ENCODE results near the gene TADA2B.

TADA2B gene, protein sequence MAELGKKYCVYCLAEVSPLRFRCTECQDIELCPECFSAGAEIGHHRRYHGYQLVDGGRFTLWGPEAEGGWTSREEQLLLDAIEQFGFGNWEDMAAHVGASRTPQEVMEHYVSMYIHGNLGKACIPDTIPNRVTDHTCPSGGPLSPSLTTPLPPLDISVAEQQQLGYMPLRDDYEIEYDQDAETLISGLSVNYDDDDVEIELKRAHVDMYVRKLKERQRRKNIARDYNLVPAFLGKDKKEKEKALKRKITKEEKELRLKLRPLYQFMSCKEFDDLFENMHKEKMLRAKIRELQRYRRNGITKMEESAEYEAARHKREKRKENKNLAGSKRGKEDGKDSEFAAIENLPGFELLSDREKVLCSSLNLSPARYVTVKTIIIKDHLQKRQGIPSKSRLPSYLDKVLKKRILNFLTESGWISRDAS

DNA sequence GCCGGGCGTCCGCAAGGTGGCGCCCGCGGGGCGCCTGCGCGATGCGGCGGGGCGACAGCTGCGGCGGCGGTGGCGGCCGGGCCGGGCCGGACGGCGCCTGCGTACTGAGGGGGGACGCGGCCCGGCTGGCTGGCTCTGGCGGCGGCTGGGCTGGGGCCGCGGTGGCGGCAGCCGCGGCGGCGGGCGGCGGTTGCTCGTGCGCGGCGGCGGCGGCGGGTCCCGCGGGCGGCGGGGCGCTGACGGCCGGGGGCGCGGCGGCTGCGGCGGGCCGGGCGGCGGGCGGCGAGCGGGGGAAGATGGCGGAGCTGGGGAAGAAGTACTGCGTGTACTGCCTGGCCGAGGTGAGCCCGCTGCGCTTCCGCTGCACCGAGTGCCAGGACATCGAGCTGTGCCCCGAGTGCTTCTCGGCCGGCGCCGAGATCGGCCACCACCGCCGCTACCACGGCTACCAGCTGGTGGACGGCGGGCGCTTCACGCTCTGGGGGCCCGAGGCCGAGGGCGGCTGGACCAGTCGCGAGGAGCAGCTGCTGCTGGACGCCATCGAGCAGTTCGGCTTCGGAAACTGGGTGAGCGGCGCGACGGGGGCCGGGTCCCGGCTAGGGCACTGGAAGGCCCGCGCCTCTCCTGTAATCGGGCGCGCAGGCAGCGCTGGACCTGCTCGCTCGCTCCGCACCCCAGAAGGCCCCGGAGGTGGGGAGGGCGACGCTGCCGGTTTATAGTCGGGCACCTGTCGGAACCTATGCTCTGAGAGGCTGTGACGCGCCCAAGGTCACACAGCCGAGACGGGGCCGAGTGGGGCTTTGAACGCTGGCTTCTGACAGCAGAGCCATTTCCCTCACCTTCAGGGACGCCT, at the start of gene TADA2B:
TSS of gene TADA2B (plus strand) at position 89 of the 853 bp plus-strand sequence. CDS start at position 297, 208 bp downstream.
- DNase-seq: peak; percentile 66

DNA sequence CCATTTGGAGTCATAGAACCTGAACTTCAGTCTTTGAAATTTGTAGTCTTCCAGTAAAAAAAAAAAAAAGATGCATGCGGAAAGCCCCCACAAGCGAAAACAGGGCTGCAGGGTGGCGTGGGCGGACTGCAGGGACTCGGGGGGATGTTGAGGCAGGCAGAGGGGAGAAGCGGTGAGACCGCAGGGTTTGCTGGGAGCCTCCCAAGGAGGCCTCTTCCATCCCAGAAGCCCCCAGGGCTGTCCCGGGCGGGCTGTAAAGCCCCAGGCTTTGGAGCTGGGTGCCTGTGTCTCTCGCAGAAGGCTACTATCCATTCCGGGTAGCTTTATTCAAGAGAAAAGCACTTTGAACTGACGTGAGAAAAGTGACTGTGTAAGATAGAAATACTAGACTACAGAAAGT, 46.7 kb upstream of the TADA2B start:
- no peak for DNase-seq

DNA sequence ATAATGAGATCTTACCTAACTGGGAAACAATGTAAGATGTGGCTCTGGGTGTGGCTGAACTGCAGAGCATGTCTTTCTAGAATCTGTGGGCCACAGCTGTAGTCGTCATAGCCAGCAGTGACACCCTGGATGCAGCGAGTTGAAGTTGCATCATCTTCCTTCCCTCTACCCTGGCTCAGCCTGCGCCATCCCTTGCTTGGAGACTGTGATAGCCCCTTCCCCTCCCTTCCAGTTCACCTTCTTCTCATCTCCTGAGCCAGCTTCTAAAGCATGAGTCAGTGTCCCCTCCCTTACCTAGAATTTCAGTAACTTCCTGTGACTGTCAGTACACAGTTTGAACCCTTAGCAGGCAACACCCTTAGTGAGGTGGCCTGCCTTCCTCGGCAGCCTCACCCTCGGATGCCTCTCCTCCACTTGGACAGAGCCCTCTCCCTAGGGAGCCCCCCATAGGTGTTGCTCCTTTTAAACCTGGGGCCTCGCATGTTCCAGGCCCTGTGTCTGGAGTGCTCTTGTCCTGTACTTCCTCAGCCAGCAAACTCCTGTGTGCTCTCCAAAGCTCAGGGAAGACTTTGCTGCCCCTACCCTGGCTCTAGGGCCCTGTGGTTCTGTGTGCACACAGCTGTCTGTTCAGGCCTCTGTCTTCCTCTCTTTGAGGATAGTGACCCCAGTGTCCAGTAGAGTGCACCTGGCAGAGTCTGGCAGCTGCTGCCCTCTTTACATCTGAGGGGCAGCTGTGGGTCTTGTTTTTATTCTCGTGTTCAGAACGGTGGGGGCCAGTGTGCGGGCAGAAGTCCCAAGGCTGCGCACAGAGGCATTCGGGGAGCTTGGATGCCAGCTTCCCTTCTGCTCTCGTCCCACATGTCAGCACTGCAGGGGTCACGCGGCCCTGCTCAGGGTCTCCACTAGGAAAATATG, 43.7 kb upstream of the TADA2B start:
- peak; percentile 47 for DNase-seq

DNA sequence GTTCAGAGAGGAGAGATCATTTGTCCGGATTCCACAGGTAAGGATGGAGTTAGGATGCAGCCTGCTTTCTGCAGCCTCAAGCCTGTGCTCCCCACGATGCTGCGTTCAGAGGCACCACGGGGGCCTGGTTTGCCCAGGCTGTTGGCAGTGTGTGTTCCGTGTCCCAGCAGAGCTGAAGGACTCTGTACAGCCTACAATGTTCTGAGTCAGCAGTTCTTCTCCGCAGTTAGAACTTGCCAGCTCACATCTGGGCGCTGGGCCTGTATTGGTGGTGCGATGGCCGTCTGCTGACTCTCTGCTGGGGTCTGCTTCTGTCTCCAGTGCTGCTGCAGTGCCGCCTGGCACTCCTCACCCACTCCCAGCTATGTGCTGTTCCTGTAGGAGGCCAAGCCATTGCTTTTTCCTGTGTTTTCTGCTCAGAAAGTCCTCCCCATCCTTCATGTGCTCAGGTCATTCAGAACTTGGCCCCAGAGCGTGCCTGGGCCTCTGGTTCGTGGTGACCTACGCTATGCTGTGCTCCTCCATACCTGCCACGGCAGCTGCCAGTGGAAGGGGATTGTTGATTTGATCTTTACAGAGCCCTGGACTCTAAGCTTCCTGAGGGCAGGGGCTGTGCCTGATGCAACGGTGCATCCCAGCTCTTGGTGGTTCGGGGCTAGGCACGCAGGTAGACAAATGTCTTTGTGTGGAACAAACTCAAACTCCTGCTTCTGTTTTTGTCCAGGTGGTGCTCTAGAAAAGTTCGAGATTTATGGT, 42.6 kb upstream of the TADA2B start:
- DNase-seq: no peak

DNA sequence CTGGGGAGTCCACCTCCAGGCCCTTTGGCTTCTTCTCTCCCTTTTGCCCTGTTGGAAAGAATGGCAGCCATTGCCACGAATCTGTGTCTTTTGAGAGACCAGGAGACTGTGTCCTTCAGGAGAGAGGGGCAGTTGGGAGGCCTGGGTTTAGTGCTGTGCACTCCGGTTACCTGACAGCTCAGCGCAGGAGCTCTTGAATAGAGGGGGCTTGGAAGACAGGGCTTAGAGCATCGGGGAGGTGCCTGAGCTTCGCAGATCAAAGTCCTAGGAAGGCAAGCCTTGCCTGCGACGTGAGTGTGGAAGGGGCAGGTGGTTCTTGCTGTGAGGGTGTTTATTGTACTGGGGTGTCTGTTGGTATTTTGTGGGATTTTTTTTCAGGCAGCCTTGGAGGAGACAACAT, 41.9 kb upstream of the TADA2B start:
- DNase-seq: no peak

DNA sequence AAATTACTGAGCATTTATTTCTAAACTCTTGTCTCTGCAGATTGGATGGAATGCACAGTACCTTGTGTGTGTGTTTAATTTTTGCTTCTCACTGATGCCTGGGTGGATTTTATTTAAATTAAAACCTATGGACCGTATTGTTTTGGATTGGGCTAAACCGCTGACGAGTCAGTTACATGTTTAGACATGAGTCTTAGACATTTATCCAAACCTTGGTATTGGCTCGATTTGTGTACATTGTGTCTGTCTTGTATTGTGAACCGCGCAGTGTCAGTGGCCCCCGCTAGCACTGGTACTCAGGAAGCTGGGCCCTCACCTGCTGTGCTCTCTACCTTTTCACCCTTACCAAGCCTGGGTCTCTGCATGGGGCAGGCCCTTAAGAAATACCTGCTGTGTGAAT, 40.8 kb upstream of the TADA2B start:
- DNase-seq: no peak

DNA sequence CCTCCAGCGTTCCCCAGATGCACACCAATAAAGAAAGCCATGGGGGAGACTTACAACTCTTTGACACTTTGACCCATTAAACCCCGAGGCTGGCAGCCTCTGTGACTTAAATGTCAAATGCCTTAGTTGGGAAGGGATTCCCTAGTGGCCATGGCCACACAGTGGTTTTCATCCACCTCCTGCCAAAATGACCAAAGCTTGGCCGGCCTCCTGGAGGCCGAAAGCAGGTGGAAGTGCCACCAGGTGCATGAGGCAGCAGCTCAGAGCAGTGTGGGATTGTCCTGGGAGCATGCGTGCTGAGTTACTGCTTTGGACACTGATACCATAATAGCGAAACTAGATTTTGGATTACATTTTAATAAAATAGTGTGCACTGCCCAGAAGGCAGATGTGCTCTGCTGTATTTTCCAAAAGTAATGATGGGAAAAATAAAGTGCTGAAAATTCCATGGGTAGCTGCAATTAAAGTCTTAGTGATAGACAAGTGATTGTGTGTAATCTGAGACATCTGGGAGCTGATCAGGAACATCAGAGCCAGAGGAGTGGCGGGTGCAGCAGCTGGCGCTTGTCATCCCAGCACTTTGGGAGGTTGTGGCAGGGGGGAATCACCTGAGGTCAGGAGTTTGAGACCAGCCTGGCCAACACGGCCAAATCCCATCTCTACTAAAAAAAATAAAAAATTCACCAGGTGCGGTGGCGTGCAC, 39.8 kb upstream of the TADA2B start:
- DNase-seq: no peak

DNA sequence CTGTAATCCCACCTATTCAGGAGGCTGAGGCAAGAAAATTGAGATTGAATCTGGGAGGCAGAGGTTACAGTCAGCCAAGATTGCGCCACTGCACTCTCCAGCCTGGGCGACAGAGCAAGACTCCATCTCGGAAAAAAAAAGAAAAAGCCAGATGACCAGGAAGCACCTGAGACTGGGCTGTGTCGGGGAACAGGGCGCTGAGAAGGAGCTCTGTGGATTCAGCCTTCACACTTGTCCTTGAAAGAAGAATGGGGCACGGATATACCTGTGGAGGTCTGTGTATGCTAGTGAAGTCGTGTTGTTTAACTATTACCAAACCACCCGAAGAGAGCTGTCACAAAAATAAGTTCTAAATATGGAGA, 39.3 kb upstream of the TADA2B start:
- no peak for DNase-seq

DNA sequence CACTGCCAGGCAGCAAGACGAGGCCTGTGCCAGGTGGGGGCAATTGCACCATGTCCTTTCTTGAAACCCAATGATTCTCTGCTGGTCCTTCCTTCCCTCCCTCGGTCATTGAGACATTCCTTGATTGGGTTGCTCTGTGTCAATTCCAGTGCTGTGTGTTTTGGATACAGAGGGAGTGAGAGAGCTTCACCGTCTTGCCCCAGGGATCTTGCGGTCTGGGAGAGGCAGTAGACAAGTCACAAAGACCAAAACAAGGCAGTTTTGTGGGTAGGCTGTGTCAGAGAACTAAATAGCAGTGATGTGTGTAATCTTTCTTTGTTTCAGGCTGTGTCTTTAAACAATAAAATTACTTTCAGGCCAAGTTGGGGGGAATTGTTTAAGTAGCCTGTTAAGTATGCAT, 38.8 kb upstream of the TADA2B start:
- DNase-seq: no peak

DNA sequence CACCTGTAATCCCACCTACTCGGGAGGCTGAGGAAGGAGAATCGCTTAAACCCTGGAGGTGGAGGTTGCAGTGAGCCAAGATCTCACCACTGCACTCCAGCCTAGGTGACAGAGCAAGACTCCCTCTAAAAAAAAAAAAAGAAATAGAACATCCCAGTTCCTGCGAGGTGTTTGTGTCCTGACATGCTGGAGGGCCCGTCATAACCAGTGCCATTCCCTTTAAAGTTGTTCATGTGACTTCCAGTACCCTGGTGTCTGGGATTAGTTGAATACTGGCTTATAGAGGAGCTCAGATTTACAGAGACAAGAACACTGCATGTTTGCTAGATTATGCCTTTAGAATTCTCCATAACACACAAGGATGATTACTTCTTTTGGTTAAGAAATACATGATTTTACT, 37.6 kb upstream of the TADA2B start:
- DNase-seq: no peak

DNA sequence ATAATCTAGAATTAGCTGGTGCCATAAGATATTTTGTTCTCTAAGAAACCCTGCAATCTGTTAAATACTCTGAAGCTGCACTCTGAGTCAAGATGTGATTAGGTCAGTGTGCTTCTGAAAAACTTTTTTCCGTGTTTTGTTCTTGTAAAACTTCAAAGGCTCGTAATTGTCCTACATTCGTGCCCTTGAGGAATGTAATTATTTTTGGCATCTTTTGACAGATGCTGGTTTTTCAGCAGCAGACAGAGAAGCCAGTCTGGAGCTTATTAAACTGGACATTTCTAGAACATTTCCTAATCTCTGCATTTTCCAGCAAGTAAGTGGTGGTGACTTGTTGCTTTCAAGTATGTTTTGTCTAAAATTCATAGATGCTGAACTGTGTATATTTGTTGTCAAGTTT, 36.8 kb upstream of the TADA2B start:
- DNase-seq: no peak

DNA sequence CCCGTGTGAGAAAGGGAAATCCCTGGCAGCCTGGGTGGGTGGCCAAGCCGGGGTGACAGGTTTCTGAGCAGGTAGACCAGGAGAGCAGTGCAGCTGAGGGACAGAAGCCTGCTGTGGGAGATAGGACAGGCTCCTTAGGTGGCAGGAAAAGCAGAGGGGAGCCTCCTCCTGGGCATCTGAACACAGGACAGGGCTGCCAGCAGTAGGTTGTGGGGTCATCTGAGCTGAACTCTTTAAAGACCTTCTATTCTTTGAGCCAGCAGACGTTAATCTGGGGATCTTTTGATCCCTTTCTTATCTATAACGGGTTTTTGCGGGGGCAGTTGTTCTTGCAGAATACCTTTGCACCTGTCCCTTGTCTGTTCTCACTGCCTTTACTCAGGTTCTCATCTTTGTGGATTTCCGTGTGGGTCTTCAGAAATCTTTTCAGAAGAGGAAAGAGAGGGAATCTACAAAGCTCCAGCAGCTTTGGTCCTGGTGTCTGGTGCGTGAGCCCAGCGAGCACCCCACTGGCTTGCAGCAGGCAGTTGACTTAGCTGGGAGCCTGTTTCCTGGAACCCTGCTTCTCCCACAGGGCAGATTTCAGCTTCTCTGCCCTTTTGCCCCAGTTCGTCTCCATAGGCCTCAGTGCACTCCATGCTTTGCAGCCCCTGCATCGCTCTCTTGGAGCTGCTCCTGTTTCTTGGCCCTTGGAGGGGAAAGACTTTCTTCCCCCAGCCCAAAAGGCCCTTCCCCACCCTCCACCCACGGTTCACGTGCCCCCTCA, 35.8 kb upstream of the TADA2B start:
- no peak for DNase-seq

DNA sequence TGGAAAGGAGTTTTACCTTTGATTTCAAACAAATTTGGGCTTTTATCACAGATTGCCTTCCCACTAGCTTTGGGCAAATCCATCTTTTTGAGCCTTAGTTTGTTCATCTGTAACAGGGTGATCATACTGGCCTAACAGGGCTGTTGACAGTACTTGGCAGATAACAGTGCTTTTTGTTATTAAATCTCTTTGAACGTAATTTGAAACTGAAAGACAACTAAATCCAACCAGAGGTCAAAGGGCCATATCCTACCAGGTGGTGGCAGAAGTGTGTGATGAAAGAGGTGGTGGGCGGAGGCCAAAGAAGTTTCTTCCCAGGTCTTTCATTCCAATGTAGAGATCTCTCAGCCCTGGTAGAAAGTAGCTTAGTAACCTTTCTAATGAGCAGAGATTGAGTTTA, 35.2 kb upstream of the TADA2B start:
- DNase-seq: no peak

DNA sequence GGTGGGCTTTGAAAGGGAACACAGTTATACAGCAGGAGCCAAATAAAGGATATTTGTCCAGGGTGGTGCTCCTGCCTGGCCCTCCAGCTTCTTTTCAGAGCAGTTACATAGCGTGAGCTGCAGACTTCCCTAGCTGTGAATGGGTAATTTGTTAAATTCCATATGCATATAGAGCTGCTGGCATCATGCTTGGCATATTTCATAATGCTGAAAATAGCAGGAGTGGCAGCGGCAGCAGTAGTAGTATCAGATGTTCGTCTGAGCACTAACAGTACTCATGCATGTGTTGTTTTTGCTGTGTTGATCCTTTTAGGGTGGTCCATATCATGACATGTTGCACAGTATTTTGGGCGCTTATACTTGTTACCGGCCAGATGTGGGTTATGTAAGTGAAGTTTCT, 33.6 kb upstream of the TADA2B start:
- no peak for DNase-seq

DNA sequence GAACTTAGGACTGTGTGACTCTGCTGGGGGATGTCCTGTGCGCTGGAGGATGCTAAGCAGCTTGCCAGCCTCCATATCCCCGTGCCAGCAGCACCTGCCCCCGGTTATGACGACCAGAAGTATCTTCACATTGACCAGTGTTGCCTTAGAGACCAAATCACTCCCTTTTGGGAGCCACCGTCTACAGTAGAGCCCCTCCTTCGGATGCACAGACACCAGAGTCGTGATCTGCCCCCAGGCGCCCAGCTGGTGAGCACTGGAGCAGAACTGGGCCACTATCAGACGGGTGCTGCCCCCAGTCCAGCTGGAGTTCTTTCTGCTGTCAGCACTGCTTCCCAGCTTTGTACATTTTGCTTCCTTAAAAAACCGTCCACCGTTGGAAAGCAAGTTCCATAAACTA, 30.0 kb upstream of the TADA2B start:
- no peak for DNase-seq

DNA sequence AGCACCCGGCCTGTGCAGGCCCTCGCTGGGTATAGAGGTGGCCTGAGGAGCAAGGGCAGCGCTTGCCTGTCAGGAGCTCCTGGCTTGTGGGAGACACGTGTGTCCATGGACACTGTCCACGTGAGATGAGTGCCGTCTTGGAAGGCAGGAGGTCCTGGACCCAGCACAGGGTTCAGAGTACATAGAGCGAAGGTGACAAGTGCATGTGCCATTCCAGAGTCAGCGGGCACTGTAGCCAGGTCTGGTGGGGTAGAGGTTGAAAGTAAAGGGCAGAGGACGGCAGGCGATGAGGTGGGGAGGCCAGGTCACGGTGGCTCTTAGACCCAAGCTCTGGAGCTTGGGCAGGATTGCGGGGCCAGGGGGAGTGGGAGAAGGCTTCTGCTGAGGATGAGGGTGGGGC, 28.4 kb upstream of the TADA2B start:
- no peak for DNase-seq

DNA sequence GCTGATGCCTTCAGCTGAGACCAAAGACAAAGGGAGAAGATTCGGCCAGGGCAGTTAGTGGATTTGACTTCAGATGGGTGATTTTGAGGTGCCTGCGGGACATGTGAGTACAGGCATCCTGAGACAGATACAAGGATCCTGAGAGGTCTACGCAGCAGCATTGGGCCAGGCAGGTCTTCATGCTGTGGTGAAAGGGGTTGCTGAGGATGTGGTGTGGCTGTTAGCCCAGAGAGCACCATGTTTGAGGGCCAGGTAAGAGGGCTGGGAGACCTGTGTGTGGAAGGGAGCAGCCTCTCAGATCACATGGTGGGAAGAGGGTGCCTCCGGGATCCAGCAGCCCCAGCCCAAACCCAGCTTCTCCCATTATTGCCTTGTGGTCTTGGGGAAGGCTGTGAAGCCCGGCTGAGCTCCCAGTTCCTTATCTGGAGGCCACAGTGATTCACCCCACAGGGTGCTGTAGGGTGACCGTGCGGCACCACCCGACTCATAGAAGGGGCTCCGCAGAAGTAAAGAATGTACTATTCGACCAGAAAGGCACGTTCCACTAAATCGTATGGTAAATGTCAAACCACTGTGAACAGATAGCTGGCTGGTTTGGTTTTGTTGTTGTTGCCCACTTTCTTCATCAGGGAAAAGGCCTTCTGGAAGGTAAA, 27.7 kb upstream of the TADA2B start:
- DNase-seq: no peak

DNA sequence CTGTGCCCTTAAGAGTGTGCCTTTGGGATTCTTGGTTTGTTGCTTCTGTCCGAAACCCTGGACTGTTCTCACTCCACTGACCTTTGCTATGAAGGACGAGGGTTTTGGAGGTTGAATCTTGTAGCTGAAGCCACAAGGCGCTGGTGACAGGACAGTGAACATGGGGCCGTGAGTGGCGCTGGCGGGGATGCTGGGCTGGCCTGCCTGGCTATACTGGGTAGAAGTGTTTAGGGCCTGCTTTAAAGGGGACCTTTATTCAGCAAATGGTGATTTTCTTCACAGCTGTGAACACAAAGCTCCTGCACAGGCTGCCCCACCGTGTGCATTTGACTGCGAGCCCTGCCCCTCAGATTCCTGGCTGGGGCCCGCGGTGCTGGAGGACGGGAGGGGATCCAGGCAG, 27.1 kb upstream of the TADA2B start:
- DNase-seq: no peak

DNA sequence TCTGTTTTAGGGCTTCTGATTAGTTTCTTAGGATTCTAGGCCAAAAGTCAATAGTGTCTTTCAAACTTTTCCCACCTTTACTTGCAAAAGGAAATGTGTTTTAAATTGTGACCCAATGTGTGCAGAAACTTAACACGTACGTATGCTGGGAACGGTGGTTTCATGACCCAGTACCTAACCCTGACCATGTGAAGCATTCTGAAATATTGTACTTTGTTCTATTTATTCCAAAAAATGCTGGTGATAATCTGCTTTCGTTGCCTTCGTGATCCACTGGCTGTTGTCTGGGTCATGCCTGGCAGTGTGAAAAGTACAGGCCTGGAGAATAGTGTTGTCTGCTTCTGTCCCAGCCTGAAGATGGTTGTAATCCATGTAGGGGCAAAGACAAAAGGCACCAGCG, 26.7 kb upstream of the TADA2B start:
- DNase-seq: no peak

DNA sequence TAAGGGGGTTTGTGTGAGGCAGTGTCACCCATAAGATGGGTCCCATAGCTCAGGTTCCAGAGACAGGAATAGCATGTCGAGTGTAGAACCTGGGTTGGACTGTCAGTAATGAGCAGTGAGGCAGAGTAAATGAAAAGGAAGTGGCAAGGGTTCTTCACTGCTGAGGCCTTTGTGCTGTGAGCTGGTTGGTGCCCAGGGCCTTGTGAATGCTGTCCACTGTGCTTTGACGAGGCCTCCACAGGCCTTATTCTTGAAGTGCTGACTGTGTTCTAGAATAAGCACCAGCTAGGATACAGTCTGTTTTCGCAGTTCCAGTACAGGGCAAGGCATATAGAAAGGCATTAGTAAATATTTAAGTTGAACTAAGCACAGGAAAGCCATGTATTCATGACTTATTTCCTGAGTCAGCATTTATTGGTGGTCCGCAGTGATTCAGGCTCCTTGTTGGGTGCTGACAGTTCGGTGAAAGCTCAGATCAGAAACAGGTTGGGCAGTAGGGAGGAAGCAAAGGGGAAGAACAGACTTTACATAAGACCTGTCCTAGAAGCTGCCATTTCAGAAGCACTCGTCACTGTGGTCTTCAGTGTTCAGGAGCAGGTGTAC, 25.6 kb upstream of the TADA2B start:
- no peak for DNase-seq
